ENCODE measurements around the gene EFHD2.

GRCh38 chr1:15411593-15412137 is 2.0 kb downstream of the EFHD2 start:
- TF ChIP-seq EZH2 (IDR thresholded peaks at IDR 0.05; ENCODE audit: low read depth, low read length, severe bottlenecking) = no peak
- no peak for TF ChIP-seq POLR2AphosphoS5 (IDR thresholded peaks at IDR 0.05; ENCODE audit: low read depth, low read length)
- no peak for TF ChIP-seq ZNF274 (IDR thresholded peaks at IDR 0.05; ENCODE audit: borderline replicate concordance, extremely low read depth, low read length)
- TF ChIP-seq CEBPB (IDR thresholded peaks at IDR 0.05; ENCODE audit: low read depth, low read length) = no peak
- no peak for TF ChIP-seq CTCF (IDR thresholded peaks at IDR 0.05; ENCODE audit: control extremely low read depth in 1 of 3, insufficient read depth in 1 of 3, low read depth in 1 of 3, low read length in 3 of 3)
- TF ChIP-seq JUN (IDR thresholded peaks at IDR 0.05; ENCODE audit: low read depth, low read length) = no peak

All from H1 (cell line).